NCI-H446 treated with DMSO at 0.1 percent for 48 hours (cell line): ENCODE results near the gene CDKN1A.
"Not testable (repeated sequence)": the region's sequence is repeated elsewhere in the genome, so short reads cannot be mapped to it uniquely, and the experiment has no call there.

Experiments
- DNase-seq: peaks from one replicate; lab custom pipeline; 2025; lab: John Stamatoyannopoulos, UW

The CDKN1A gene

DNA sequence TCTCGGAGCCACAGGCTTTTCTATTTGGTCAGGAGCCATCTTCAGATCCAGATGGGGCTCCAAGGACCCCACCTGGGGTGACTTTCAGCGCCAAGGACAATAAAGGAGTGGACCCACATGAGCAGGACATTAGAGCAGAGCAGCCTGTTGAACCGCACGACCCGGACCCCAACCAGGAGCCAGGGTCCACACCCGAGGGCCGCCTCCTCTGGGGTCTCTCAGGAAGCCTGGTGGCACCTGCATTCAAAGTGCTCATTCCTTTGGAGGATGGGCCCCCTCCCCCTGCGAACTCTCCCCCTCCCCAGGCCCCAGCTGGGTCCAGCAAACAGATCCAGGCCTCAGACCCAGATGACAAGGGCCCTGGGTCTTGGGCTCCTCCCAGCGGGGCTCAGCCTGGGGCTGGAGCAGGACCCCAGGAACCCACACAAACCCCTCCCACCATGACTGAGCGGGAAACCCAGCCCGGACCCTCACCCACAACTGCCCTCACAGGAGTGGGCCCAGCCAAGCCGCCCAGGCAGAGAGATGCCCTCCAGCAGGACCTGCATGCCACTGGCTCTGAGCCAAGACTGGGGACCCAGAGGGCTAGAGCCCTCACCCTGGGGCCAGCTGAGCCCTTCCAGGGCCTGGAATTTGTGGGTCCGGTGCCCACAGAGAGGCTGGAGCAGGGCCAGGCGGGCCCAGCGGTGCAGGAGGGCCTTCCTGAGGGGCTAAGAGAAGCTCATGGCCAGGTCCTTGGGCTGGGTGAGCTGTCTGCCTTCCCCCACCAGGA is 43.0 kb downstream of the CDKN1A start:
- DNase-seq = no peak

DNA sequence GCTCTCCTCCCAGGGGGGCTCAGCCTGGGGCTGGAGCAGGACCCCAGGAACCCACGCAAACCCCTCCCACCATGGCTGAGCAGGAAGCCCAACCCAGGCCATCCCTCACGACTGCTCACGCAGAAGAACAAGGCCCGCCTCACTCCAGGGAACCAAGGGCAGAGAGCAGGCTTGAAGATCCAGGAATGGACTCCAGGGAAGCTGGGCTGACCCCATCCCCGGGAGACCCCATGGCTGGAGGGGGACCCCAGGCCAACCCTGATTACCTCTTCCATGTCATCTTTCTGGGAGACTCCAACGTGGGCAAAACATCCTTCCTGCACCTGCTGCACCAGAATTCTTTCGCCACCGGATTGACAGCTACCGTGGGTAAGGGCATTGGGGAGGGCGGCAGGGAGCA is 43.9 kb downstream of the CDKN1A start:
- DNase-seq = no peak

DNA sequence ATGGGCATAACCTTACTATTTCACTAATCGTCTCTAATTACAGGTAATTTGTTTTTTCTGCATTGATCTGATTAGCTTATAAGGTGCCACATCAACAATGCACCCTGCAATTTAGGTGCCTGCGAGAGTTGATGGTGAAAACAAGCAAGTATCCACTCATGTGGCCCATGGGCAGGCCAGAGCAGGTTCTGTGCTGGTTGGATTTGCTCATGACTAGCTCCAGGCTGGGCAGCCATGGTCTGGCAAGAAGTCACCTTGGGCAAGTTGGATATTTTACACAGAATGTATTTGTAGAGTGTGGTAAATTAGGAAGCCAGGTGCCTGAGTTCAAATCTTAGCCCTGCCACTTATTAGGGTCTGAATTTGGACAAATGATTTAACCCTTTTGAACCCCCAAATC is 44.4 kb downstream of the CDKN1A start:
- no peak for DNase-seq

DNA sequence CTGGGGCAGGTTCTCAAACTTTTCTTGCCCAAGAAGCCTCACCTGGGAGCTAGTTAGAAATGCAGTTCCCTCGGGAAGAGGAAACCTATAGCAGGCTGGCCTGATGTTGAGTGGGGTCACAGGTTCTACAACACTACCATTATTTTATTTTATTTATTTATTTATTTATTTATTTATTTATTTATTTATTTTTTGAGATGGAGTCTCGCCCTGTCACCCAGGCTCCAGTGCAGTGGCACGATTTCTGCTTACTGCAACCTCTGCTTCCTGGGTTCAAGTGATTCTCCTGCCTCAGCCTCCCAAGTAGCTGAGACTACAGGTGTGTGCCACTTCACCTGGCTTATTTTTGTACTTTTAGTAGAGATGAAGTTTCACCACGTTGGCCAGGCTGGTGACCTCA is 45.5 kb downstream of the CDKN1A start:
- DNase-seq = not testable (repeated sequence)

DNA sequence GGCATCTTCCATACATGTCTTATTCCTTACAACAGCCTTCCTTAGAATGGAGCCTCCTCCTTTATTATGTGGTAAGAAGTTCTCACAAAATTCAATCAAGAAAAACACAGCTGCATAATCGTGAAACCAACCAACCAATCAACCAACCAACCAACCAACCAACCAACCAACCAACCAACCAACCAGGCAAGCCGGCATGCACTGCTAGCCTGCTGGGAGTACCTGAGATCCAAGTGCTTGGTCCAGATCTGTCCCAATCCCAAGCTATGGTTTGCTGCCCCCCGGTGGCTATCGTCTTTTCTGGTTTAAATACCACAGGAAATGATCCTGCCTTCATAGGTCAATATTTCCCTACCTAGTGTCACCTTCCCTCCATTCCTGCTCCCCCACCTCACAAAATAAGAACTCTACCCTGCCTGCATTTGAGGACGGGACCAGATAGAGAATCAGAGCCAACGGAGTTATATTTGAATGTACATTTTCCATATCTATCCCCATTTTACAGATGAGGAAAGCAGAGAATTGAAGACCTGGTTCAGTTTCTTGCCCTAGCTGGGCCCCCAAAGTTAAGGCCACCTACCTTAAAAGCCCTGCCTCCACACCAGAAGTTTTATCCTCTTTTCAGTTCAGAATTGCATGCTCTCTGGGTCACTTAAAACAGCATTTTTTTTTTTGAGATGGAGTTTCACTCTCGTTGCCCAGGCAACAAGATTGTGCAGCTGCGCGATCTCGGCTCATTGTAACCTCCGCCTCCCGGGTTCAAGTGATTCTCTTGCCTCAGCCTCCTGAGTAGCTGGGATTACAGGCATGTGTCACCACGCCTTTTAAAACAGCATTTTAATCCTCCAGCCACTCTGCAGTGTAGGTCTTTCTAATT is 46.2 kb downstream of the CDKN1A start:
- DNase-seq = peak; percentile 44

DNA sequence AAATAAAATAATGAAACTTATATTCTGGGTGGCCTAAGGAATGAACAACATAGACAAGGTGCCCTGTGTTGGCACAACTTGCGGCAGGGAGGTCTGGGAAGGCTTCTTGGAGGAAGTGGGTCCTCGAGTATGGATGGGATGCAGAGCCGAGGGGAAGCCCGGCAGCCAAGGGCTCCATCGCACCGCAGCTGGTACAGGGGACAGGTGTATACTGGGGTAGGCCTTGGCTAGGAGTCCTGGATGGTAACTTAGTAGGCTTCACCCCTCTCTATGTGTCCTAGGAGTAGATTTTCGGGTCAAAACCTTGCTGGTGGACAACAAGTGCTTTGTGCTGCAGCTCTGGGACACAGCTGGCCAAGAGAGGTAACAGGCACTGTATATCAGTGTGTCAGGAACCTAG is 47.1 kb downstream of the CDKN1A start:
- no peak for DNase-seq

DNA sequence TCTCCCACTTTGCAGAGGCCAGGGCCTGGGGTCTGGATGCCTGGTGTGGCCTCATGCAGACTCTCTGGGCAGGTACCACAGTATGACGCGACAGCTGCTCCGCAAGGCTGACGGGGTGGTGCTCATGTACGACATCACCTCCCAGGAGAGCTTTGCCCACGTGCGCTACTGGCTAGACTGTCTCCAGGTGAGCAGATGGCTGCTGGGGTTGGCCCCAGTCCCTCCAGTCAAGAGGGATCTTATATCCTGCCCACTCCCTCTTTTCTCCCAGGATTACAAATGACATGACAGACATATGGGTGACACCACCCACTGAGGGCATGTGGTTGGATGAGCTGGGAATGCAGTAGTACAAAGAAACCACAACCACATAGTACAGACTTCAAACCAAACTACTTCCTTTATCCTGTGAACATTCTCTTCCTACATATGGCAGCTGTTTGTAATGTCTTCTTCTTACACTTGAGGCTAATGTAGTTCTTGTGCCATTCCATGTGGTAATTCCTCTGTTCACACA is 49.0 kb downstream of the CDKN1A start:
- no peak for DNase-seq

DNA sequence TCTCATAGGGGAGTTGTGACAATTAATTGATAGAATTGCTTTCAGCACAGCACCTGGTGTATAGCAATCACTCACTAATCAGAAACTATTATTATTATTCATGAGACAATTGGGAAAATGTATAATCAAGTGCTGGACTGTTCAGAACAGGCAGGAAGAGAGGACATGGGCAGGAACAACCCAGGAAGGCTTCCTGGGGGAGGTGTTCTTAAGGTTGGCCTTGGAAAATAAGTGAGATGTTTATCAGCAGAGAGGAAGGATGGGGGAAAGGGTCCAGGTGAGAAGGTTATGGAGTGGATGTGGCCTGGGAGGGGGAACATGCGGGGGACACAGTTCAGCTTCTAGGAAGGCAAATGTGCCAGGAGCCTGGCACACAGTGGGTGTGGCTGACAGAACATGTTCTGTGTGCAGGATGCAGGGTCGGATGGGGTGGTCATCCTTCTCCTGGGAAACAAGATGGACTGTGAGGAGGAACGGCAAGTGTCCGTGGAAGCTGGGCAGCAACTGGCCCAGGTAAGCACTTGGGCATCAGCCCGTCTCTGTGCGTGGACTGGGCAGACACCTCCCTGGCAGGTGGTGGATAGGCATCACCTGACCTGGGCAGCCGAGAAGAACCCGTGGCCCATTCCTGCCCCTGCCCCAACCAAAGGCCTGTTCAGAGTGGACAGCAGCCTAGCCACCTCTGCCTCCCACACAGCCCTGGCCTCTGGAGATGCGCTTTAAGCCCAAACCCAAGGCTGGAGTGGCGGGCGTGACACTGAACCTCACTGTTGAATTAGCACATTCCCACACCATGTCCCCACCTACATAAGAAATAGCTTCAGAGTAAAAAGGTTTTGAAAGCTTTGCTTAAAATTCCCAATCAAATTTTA is 50.0 kb downstream of the CDKN1A start:
- no peak for DNase-seq

DNA sequence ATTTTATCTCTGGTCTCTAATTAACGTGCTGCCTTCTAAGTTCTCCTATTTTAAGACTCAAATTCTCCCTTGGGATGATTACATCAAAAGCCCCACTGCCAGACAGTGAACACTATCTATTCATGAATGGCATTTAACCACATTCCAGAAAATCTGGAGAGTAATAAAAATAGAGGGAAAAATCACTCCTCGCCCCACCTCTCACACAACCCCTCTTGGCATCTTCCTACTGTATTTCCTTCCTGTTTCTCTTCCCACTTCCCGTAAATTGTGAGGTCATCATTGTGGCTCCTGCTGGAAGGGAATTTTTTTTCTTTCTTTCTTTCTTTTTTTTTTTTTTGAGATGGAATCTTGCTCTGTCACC is 50.6 kb downstream of the CDKN1A start:
- no peak for DNase-seq

DNA sequence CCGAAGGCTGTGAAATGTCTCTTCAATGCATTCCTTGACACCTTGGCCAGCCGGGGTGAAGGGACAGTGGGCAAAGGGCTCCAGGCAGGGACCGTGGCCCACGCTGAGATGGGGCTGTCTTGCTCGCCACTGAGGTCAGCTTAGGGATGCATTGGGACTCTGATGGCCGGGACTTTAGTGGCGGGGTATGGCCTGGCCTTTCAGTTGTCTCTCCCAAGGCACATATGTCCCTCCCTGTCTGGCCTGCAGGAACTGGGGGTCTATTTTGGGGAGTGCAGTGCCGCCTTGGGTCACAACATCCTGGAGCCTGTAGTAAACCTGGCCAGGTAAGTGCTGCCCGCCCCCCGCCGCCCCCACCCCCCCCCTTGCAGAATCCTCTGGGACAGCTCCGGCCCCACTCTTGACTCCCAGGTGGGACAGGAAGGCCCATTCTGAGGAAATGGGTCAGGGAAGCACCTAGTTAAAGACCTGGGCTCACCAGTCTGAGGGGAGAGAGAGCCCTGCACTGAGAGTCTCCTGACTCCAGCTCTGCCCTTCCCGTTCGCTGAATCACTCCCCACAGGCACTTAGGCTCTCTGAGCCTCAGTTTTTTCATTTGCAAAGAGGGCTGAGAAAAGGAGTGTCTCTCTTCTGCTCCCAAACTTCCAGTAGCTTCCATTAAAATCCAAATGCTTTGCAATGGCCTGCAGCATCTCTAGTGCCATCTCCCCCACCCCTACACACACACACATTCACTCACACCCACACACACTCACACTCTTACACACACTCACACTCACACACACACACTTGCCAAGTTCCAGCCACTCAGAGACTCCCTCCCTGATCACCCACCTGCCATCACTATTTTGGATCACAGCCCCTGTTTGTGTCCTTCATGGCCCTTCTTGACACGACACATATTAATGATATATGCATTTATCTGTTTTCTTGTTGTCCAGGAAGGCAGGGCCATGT is 52.2 kb downstream of the CDKN1A start:
- DNase-seq = no peak

DNA sequence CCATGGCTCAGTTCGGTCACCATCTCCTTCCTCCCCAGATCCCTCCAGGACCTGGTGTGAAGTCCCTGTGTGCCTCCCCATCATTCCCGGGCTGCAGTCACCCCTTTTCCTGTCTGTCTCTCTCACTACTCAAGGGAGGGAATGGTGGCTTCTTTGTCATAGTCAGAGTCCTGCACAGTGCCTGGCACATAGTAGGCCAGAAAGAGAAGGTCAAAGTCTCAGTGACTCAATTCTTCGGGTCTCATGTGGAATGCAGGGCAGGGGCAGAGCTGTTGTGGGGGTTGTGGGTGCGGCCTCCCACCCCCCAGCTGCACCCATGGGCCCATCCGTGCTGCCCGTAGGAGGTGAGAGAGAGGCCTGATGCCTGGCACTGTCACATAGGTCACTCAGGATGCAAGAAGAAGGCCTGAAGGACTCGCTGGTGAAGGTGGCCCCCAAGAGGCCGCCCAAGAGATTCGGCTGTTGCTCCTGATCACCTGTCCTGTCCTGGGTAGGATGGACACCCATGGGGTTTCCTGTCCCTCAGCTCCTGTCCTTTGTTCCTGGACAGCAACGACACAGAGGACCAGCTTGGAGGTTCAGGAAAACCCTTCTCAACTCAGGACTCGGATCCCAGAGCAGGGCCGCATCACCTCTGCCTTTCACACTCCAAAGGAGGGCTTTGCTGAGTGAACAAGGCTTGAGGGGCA is 53.3 kb downstream of the CDKN1A start:
- DNase-seq = no peak

DNA sequence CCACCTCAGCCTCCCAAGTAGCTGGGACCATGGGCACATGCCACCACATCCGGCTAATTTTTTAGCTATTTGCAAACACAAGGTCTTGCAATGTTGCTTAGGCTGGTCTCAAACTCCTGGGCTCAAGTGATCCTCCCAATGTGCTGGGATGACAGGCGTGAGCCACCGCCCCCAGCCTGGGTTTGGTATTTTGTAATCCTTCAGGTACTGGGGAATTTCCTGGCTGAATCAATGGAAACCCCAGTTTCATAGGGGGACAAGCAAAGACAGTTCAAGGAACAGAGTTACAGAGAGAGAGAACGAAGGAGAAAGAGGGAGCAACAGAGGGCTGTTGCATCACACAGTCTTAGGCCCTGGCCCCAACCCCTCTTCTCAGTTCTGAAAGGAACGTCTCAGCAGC is 54.8 kb downstream of the CDKN1A start:
- DNase-seq = no peak

DNA sequence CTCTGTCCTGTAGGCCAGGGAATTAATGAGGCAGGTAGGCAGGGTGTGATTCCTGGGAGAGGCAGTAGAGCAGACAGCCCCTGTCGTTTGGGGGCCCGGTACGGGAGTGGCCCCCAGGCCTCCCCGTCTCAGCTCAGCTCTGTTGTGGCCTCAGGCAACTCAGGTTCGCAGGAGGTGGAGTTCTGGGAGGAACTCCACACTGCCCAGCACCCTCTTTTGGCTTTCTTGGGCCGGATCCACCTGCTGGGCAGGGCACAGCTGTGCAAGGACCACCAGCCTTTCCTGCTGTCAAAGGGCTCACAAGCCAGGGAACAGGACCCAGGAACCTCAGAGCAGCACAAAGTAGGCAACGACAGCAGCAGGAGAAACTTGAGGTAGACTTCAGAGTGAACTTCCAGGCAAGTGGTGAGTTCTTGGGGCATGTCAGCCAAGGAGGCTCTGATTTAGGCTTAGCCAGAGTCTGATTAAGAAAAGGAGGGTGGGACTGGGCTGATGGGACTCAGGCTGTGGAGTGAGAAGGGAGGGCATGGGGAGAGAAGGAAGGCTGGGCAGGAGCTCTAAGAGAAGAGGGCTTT is 56.1 kb downstream of the CDKN1A start:
- DNase-seq = no peak

DNA sequence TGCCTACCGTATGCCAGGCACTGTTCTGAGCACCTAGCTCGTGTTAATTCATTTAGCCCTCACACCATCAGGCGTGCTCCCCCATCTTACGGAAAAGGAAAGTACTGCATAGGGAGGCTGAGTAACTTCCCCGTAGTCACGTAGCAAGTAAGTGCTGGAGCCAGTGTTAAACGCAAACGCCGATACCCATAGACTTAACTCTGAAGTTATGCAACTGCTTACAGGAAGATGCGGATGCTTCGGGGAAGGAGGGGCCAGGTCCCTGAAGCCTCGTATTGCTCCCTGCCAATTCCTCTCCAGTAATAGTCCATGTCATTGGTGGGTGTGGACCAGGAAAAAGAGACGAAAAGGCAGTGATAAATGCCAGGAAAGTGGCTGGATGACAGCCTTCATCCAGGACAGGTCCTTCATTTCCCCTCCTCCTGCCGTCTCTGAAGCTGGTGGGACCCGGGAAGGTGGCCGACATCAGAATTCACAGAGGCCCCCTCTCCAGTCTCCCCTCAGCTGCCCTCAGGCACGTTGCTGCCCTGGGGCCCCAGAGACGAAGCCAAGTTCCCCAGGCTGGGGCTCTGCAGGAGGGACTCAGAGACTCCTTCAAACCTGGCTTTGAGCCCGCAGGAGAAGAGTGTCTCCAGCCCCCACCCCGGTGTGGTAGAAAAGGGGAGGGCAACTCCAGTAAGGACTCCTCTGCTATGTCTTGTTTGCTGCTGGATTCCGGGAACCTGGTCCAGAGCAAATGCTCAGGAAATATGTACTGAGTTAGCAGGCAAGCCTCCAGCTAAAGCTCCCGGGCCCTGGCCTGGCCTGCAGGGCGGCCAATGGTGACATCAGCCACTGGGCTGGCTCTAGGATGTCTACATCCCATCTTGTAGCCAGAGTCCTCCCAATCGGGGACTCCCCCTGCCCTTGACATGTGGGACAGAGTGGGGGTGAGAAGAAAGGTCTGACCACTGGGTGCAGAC is 56.9 kb downstream of the CDKN1A start:
- DNase-seq = peak; percentile 28
